Skeletal muscle satellite cell (primary cell): ENCODE results near the gene PRM2.

Experiments
- H3K27me3 ChIP-seq: 2 replicates; pipeline ENCODE4 v1.7.0; 2013; ENCODE audit warnings: low read length; ENCODE audit not compliant: control insufficient read depth, insufficient read depth
- H3K36me3 ChIP-seq: 2 replicates; pipeline ENCODE4 v1.7.0; 2013; ENCODE audit warnings: mild to moderate bottlenecking, control low read depth, low read length; ENCODE audit not compliant: insufficient read depth
- H3K4me1 ChIP-seq: 2 replicates; pipeline ENCODE4 v1.7.0; 2013; ENCODE audit warnings: low read length; ENCODE audit not compliant: control insufficient read depth, insufficient read depth
- H3K4me2 ChIP-seq: 2 replicates; pipeline ENCODE4 v1.7.0; 2013; ENCODE audit warnings: mild to moderate bottlenecking, low read length
- H3K4me3 ChIP-seq: 2 replicates; pipeline ENCODE4 v1.7.0; 2013; ENCODE audit warnings: low read length
- H3K9ac ChIP-seq: 2 replicates; pipeline ENCODE4 v1.7.0; 2013; ENCODE audit warnings: mild to moderate bottlenecking, low read depth, low read length, moderate library complexity
- H3K9me3 ChIP-seq: replicated peaks from 2 replicates; pipeline ENCODE4 v1.7.0; 2013; ENCODE audit warnings: mild to moderate bottlenecking, control low read depth, low read length

The PRM2 gene

DNA sequence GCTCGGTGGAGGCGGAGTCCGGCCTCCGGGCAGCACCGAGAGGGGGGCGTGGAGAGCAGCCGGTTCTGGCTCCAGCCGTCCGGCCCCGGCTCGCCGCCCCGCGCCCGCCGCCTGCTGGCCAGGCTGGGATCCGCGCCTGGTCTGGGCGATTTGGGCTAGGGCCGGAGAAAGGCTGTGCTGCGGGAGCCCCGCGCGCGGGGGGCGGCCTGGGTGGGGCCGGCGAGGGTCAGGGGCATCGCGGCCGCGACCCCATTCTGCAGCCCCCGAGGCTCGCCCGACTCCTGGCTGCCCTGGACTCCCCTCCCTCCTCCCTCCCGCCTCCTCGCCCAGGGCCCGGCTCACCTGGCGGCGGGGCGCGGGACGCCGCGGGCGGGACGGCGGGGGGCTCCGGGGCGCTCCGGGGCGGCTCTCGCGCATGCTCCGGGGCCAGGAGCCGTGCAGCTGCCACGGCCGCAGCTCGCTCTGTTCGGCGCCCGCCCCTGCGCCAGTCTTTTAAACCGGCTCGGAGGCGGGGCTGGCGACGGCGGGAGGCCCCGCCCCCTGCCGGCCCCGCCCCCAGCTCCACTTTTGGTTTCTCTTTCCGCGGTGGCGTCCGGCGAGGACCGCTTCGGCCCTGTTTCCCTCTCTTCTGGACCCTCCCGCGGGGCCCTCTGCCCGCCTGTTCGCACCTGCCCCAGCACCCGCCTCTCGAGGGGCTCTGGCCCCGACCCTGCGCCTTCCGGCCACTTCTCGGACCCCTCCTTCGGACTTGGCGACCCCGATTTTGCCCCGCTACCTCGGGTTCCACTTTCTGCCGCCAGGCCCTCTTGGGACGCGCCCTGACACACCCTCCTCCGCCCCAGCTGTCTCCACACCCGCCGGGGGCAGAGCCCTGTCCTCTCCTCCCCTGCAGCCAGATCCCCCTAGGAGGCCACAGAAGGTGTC is 20.3 kb downstream of the PRM2 start, which contains the start of gene SOCS1:
Gene SOCS1, minus strand, starts transcription at position 468 of the 924 bp plus-strand sequence. CDS start 726 bp downstream, outside the sequence.
- Histone ChIP-seq H3K27me3 (peaks cover 13% of the 10 kb centered on the region), H3K36me3 (no peaks in the 10 kb centered on the region), H3K4me3 (peak within 1 kb of the TSS; percentile 92), H3K9me3 (no peaks in the 10 kb centered on the region), H3K4me1 (peaks cover 25% of the 10 kb centered on the region), H3K4me2 (peak within 1 kb of the TSS; percentile 96), H3K9ac (peak within 1 kb of the TSS; percentile 90)

DNA sequence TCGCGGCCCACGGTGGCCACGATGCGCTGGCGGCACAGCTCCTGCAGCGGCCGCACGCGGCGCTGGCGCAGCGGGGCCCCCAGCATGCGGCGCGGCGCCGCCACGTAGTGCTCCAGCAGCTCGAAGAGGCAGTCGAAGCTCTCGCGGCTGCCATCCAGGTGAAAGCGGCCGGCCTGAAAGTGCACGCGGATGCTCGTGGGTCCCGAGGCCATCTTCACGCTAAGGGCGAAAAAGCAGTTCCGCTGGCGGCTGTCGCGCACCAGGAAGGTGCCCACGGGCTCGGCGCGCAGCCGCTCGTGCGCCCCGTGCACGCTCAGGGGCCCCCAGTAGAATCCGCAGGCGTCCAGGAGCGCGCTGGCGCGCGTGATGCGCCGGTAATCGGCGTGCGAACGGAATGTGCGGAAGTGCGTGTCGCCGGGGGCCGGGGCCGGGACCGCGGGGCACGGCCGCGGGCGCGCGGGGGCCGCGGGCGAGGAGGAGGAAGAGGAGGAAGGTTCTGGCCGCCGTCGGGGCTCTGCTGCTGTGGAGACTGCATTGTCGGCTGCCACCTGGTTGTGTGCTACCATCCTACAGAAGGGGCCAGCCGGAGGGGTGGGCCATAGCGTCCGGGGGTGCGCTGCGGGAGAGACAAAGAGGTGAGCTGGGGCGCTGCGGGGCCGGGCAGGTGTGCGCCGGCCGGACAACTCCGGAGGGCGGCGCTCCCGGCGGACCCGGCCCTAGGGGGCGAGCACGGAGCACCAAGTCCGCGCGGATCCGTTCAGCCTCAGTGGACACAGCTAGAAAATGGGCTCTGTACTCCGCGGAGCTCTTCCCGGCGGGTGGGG is 21.2 kb downstream of the PRM2 start:
- Histone ChIP-seq H3K9me3 (no peaks in the 10 kb centered on the region), H3K4me1 (peaks cover 25% of the 10 kb centered on the region), H3K4me2 (peak overlapping the region; percentile 96), H3K27me3 (peaks cover 4% of the 10 kb centered on the region), H3K4me3 (peak overlapping the region; percentile 92), H3K9ac (peak overlapping the region; percentile 90), H3K36me3 (no peaks in the 10 kb centered on the region)

- Histone ChIP-seq H3K27me3 (no peaks in the 10 kb centered on the region), H3K9me3 (no peaks in the 10 kb centered on the region), H3K4me3 (peak overlapping the region; percentile 92), H3K9ac (peak overlapping the region; percentile 90), H3K4me2 (peak overlapping the region; percentile 96), H3K36me3 (no peaks in the 10 kb centered on the region), H3K4me1 (peaks cover 24% of the 10 kb centered on the region)
Observed at GRCh38 chr16:11253995-11254912, 22.0 kb downstream of the PRM2 start.

- Histone ChIP-seq H3K9ac (no peak overlapping the region), H3K4me1 (peaks cover 18% of the 10 kb centered on the region), H3K9me3 (no peaks in the 10 kb centered on the region)
Observed at GRCh38 chr16:11253009-11253994, 23.0 kb downstream of the PRM2 start.

DNA sequence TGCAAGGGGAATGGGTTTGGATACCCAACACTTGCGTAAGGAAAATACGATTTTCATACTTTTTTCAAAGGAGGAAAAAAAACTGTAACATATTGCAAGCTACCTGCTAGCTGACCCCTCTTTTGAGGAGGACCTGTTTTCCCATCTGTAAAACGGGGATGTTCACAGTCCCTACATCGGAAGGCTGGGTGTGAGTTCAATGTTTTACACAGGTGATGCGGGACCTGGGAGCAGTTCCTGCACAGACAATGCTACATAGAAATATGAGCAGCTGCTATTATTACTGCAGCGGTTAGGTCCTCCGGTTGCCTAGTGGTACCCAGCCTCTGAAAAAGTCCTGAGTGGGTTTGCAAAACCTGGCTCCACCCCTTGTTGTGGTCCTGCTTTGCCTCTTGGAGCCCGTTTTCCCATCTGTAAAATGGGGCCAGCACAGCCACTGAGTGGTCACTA is 23.8 kb downstream of the PRM2 start:
- no peak overlapping the region for H3K9ac ChIP-seq
- H3K36me3 ChIP-seq: no peaks in the 10 kb centered on the region
- H3K27me3 ChIP-seq: no peaks in the 10 kb centered on the region
- no peak overlapping the region for H3K4me2 ChIP-seq
- H3K4me1 ChIP-seq: peaks cover 18% of the 10 kb centered on the region
- no peaks in the 10 kb centered on the region for H3K9me3 ChIP-seq
- no peak overlapping the region for H3K4me3 ChIP-seq

More at GRCh38 chr16:11253009-11253994, 23.0 kb downstream of the PRM2 start:
- Histone ChIP-seq H3K4me3 (no peak overlapping the region), H3K27me3 (no peaks in the 10 kb centered on the region), H3K36me3 (no peaks in the 10 kb centered on the region), H3K4me2 (peak overlapping the region; percentile 96)

GRCh38 chr16:11251525-11252481 is 24.5 kb downstream of the PRM2 start:
- H3K36me3 ChIP-seq: no peaks in the 10 kb centered on the region
- H3K9ac ChIP-seq: no peak overlapping the region
- no peaks in the 10 kb centered on the region for H3K9me3 ChIP-seq
- H3K27me3 ChIP-seq: no peaks in the 10 kb centered on the region
- no peak overlapping the region for H3K4me2 ChIP-seq
- no peak overlapping the region for H3K4me3 ChIP-seq
- peaks cover 14% of the 10 kb centered on the region for H3K4me1 ChIP-seq

GRCh38 chr16:11250786-11251524 is 25.3 kb downstream of the PRM2 start:
- H3K4me1 ChIP-seq: peaks cover 13% of the 10 kb centered on the region
- no peaks in the 10 kb centered on the region for H3K9me3 ChIP-seq
- H3K9ac ChIP-seq: no peak overlapping the region
- no peak overlapping the region for H3K4me3 ChIP-seq
- no peaks in the 10 kb centered on the region for H3K27me3 ChIP-seq
- no peak overlapping the region for H3K4me2 ChIP-seq
- H3K36me3 ChIP-seq: no peaks in the 10 kb centered on the region

DNA sequence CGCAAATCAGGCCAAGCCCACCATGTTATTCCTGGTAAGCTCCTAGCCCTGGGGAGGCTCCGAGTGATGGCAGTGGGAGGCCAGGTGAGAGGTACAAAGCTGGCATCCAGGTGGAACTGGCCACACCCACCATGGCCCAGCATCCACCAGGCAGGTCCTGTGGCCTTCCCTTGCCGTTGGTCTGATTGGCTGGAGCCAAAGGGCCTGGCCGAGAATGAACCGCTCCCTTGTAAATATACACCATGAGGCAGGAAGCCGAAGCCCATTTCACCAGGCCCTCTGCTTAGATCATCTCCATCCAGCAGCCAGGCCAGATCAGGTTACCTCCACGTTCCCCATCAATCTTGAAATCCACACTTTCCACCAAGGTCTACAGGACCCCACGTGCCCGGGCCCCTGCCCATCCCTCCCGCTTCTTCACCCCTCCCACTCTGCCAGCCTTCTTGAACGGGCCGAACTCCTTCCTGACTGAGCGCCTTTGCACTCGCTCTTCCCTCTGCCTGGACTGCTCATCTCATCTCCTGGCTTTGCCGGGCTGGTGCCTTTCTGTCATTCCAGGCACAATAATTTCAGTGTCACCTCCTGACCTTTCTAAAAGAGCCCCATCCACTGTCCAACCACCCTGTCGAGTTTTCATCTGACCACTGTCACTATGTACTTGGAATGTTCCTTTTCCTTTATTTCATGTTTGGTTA is 26.0 kb downstream of the PRM2 start:
- Histone ChIP-seq H3K4me3 (no peak overlapping the region), H3K4me2 (no peak overlapping the region), H3K9me3 (no peaks in the 10 kb centered on the region), H3K27me3 (peaks cover 1% of the 10 kb centered on the region), H3K36me3 (no peaks in the 10 kb centered on the region), H3K9ac (no peak overlapping the region), H3K4me1 (peaks cover 13% of the 10 kb centered on the region)
